ENCODE results near the gene COG8. TPM values are rescaled to one million over a fixed set of nuclear protein-coding genes. Genes with fewer than 3 reads are reported as not detected.

The COG8 gene
- total and polyA plus RNA-seq, 2 of the 8 experiments (the other 6 are each of a cell fraction or from before 2014, with no cell fraction given) = 49.1 to 55.6 TPM

DNA sequence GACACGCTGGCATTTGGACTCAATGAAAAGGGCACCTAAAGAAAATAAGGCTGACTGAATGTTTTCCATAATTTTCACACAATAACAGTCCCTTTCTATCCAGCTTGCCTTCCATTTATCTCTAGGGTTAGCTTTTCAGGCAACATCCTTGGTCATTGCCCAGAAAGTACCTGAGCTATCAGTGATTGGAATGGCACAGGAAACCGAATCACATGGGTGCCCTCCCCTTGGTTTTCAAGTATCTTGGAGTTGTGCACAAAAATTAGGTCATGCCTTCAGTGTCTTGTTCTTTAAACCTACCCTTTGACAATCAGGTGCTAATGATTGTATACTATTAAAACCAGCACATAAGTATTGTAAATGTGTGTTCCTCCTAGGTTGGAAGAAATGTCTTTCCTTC lies 31.5 kb downstream of the COG8 start:
- H2AK5ac ChIP-seq (ENCODE audit: low read depth, low read length) = no peak overlapping the region
- H4K8ac ChIP-seq (ENCODE audit: extremely low read depth, insufficient read depth, low read length) = no peak overlapping the region
- H3K9ac ChIP-seq (replicated peaks in 1 of 4; ENCODE audit: extremely low read depth in 1 of 4, low read depth in 3 of 4, low read length in 3 of 4) = no peak overlapping the region
- 0 out of 2 replicates have a peak, but pooled peaks cover 3% of the 10 kb centered on the region for H3K23me2 ChIP-seq (ENCODE audit: low read depth, low read length)
- no peak overlapping the region for H3K4me2 ChIP-seq (ENCODE audit: insufficient read depth in 1 of 2, low read depth in 2 of 2, low read length in 2 of 2)
- no peak overlapping the region for H3K4me3 ChIP-seq (ENCODE audit: extremely low read depth in 1 of 4, insufficient read depth in 2 of 4, low read depth in 3 of 4, low read length in 4 of 4)
- no peaks in the 10 kb centered on the region for H3K79me1 ChIP-seq (ENCODE audit: low read depth, low read length)
- H3K23ac ChIP-seq (ENCODE audit: insufficient read length) = no peak overlapping the region
- no peak overlapping the region for H3K27ac ChIP-seq (ENCODE audit: low read depth, low read length)
- H2AFZ ChIP-seq (ENCODE audit: low read length) = no peak overlapping the region
- peaks cover 0 to 4% (median 3%) of the 10 kb centered on the region in 4 experiments; a peak in 4 of 7 replicates for H3K4me1 ChIP-seq (replicated peaks in 1 of 4; ENCODE audit: control insufficient read depth in 3 of 4, insufficient read depth in 4 of 4, low read length in 3 of 4)
- no peak for FAIRE-seq
- no peak overlapping the region for H3K56ac ChIP-seq (replicated peaks; ENCODE audit: insufficient read length, low read depth, low read length)
- ChIA-PET CTCF (ENCODE audit: partially characterized antibody) (no interaction called here), POLR2A (ENCODE audit: partially characterized antibody) (no interaction called here)
- H3K18ac ChIP-seq (ENCODE audit: extremely low read depth, low read length) = no peak overlapping the region
- 77% methylated on average over 2 of the region's 2 CpGs; no CpG with 5 or more reads in 1 of the 2 experiments for WGBS, 2 experiments (ENCODE audit: extremely low coverage in 1 of 2, insufficient coverage in 1 of 2, insufficient read length in 1 of 2, insufficient replicate concordance in 2 of 2, low coverage in 1 of 2, low lambda C conversion rate in 2 of 2, missing lambda C conversion rate in 1 of 2)
- H3K4ac ChIP-seq (replicated peaks; ENCODE audit: insufficient read length, low read depth, low read length) = no peak overlapping the region
- H4K5ac ChIP-seq (ENCODE audit: insufficient read length, low read depth, low read length) = no peak overlapping the region
- no peaks in the 10 kb centered on the region; a peak in 1 of 8 replicates for H3K36me3 ChIP-seq (ENCODE audit: control insufficient read depth in 2 of 4, insufficient read depth in 4 of 4, low read length in 3 of 4)
- no peak overlapping the region for H2BK120ac ChIP-seq (replicated peaks; ENCODE audit: low read depth, low read length)
- H2BK5ac ChIP-seq (ENCODE audit: low read depth, low read length) = no peak overlapping the region
- H3K27me3 ChIP-seq (replicated peaks in 1 of 4; ENCODE audit: control insufficient read depth in 3 of 4, extremely low read depth in 1 of 4, insufficient read depth in 3 of 4, low read length in 3 of 4) = no peaks in the 10 kb centered on the region
- H4K20me1 ChIP-seq (replicated peaks in 1 of 2; ENCODE audit: control insufficient read depth in 1 of 2, insufficient read depth in 2 of 2, low read length in 2 of 2) = peaks cover 5 to 6% of the 10 kb centered on the region in 2 experiments
- H3K14ac ChIP-seq (ENCODE audit: insufficient read length) = no peak overlapping the region
- no peaks in the 10 kb centered on the region for H3K9me3 ChIP-seq (ENCODE audit: insufficient read depth in 2 of 2, low read depth in 1 of 2, low read length in 1 of 2)
- H3K79me2 ChIP-seq (ENCODE audit: control insufficient read depth in 1 of 2, insufficient read depth in 2 of 2, low read length in 2 of 2) = peaks cover 0 to 8% of the 10 kb centered on the region in 2 experiments; a peak in 1 of 4 replicates
- H2BK20ac ChIP-seq (ENCODE audit: low read length) = no peak overlapping the region
- no peak for DNase-seq (ENCODE audit: low read depth in 1 of 2, low spot score in 2 of 2)
- no peak overlapping the region for H4K91ac ChIP-seq (replicated peaks; ENCODE audit: insufficient read length, low read length)
- H2BK15ac ChIP-seq (ENCODE audit: low read length) = no peak overlapping the region
- H2BK12ac ChIP-seq (ENCODE audit: low read depth, low read length) = no peak overlapping the region
- TF ChIP-seq ASH2L (IDR thresholded peaks at IDR 0.05; ENCODE audit: low read length) = no peak
- TF ChIP-seq KDM5A (IDR thresholded peaks at IDR 0.05; ENCODE audit: low read length) = no peak
- no peak for TF ChIP-seq CEBPB (IDR thresholded peaks at IDR 0.05; ENCODE audit: low read depth, low read length)
- TF ChIP-seq NANOG (IDR thresholded peaks at IDR 0.05; ENCODE audit: insufficient read depth, low read depth, low read length, poor library complexity, severe bottlenecking) = no peak
- no peak for TF ChIP-seq EZH2 (IDR thresholded peaks at IDR 0.05; ENCODE audit: low read depth, low read length, severe bottlenecking)
- no peak for TF ChIP-seq CHD2 (IDR thresholded peaks at IDR 0.05; ENCODE audit: low read length)
- no peak for TF ChIP-seq TBP (IDR thresholded peaks at IDR 0.05; ENCODE audit: low read depth, low read length)
- no peak for TF ChIP-seq SUZ12 (IDR thresholded peaks at IDR 0.05; ENCODE audit: low read length)
- no peak for TF ChIP-seq SRF (IDR thresholded peaks at IDR 0.05; ENCODE audit: low read depth, low read length)
- TF ChIP-seq, protein P1, sequence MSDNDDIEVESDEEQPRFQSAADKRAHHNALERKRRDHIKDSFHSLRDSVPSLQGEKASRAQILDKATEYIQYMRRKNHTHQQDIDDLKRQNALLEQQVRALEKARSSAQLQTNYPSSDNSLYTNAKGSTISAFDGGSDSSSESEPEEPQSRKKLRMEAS (IDR thresholded peaks at IDR 0.05) = no peak
- TF ChIP-seq RFX5 (IDR thresholded peaks at IDR 0.05; ENCODE audit: borderline replicate concordance, low read depth, low read length) = no peak
- TF ChIP-seq ZNF274 (IDR thresholded peaks at IDR 0.05; ENCODE audit: borderline replicate concordance, extremely low read depth, low read length) = no peak
